SU-DHL-6 (cell line): ENCODE results near the gene CDH10.

ENCODE experiments used
- EZH2phosphoT487 ChIP-seq: fragments of 200-600 bp; sonication (generic), shearing (Covaris generic); conservative IDR thresholded peaks from 2 replicates; pipeline ENCODE4 v1.6.1; 2018; ENCODE audit warnings: mild to moderate bottlenecking, antibody characterized with exemption, low read length, moderate library complexity, mixed read lengths
- TF ChIP-seq, protein P1 (sequence below): fragments of 200-600 bp; sonication (generic); IDR thresholded peaks from one replicate; pipeline ENCODE4 v1.5.1; 2017; ENCODE audit warnings: antibody characterized with exemption, mild to moderate bottlenecking, low read length, moderate library complexity; ENCODE audit not compliant: insufficient read depth, poor library complexity, severe bottlenecking

DNA sequence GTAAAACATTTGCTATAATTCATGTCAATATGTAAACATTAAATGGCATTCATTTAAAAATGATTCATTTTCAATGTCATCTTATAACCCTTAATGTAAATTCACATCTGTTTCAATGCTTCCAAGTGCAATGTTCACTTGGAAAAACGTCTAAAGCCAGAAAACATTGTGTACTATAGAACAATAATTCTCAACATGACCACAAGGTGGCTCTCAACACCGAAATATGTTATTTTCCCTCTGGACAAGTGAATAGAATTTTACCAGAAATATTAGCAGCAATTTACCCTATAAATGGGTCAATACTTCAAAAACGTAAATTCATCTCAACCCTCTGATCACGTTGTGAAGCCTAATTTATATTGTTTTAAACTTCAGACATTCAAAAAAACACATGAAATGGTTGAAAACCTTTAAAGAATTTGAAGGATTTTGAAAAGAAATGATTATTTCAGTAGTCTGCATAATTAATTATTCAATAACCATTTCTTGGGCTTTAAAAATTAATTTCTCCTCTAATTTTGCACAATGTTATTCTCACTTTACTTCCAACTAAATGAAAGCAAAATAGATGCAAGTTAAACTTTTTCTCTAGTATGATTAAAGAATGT lies 11.0 kb downstream of the CDH10 start:
- TF ChIP-seq EZH2phosphoT487 = no peak
- TF ChIP-seq, protein P1, sequence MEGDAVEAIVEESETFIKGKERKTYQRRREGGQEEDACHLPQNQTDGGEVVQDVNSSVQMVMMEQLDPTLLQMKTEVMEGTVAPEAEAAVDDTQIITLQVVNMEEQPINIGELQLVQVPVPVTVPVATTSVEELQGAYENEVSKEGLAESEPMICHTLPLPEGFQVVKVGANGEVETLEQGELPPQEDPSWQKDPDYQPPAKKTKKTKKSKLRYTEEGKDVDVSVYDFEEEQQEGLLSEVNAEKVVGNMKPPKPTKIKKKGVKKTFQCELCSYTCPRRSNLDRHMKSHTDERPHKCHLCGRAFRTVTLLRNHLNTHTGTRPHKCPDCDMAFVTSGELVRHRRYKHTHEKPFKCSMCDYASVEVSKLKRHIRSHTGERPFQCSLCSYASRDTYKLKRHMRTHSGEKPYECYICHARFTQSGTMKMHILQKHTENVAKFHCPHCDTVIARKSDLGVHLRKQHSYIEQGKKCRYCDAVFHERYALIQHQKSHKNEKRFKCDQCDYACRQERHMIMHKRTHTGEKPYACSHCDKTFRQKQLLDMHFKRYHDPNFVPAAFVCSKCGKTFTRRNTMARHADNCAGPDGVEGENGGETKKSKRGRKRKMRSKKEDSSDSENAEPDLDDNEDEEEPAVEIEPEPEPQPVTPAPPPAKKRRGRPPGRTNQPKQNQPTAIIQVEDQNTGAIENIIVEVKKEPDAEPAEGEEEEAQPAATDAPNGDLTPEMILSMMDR = peak; percentile 20
